Panc1 (cell line): Measurements from ENCODE around the gene FOXN1. TPM values are rescaled to one million over a fixed set of nuclear protein-coding genes. Genes with fewer than 3 reads are reported as not detected.

ENCODE experiments used
- ATAC-seq: fragments of 200-7000 bp; cut with Tn5 transposase; 2 replicates; pipeline ENCODE4 v1.9.1; 2020; ENCODE audit warnings: mild to moderate bottlenecking, moderate library complexity
- BruUV-seq: library from RNA; stranded (reverse); fragments of 400-500 nt; replicated peaks from 2 replicates; lab custom pipeline; 2021; lab: Mats Ljungman, UMichigan
- CTCF ChIA-PET: fragments of 300-600 bp; sonication (Branson Sonifier 250); formaldehyde crosslinking; loops from one replicate; lab custom pipeline; 2022; ENCODE audit warnings: antibody characterized with exemption; lab: Charles Lee
- POLR2A ChIA-PET: fragments of 300-600 bp; sonication (Branson Sonifier 250); formaldehyde crosslinking; loops from one replicate; lab custom pipeline; 2022; ENCODE audit warnings: antibody characterized with exemption; lab: Charles Lee
- DNase-seq: peaks from one replicate; pipeline ENCODE4 v3.0.0-alpha.2; 2010; ENCODE audit warnings: low read depth, low spot score
- H3K27ac ChIP-seq: 2 replicates; pipeline ENCODE4 v1.5.1; 2011; ENCODE audit warnings: mild to moderate bottlenecking, low read length, inconsistent platforms
- H3K27me3 ChIP-seq: fragments of 200-500 bp; sonication (Bioruptor generic); 2 replicates; pipeline ENCODE4 v1.6.0; 2014; ENCODE audit warnings: low read length, inconsistent platforms; ENCODE audit not compliant: control insufficient read depth, insufficient read depth
- H3K36me3 ChIP-seq: fragments of 200-500 bp; sonication (Bioruptor generic); 2 replicates; pipeline ENCODE4 v1.5.1; 2014; ENCODE audit warnings: inconsistent platforms, mild to moderate bottlenecking, low read length, moderate library complexity; ENCODE audit not compliant: control insufficient read depth, insufficient read depth
- H3K4me1 ChIP-seq: 2 replicates; pipeline ENCODE4 v1.5.1; 2011; ENCODE audit warnings: inconsistent platforms, mild to moderate bottlenecking, low read length, moderate library complexity; ENCODE audit not compliant: control insufficient read depth, insufficient read depth
- H3K4me3 ChIP-seq, 2 experiments: 2 replicates each; pipeline ENCODE4 v1.5.1; 2011 to 2012; ENCODE audit warnings: low read depth in 2 of 2, low read length in 2 of 2, mild to moderate bottlenecking in 2 of 2, inconsistent platforms in 1 of 2, moderate library complexity in 1 of 2
- H3K9me3 ChIP-seq: fragments of 200-500 bp; sonication (Bioruptor generic); 2 replicates; pipeline ENCODE4 v1.5.1; 2014; ENCODE audit warnings: low read depth, mild to moderate bottlenecking, inconsistent platforms, low read length, moderate library complexity; ENCODE audit not compliant: control insufficient read depth, insufficient read depth
- CTCF ChIP-seq: fragments of 450-650 bp; IDR thresholded peaks from 2 replicates; pipeline ENCODE4 v1.5.1; 2017; ENCODE audit warnings: mild to moderate bottlenecking
- POLR2AphosphoS5 ChIP-seq: IDR thresholded peaks from 2 replicates; pipeline ENCODE4 v1.6.1; 2012; ENCODE audit warnings: mild to moderate bottlenecking, low read depth, low read length, moderate library complexity
- REST ChIP-seq, 2 experiments: IDR thresholded peaks; 2 replicates each; pipeline ENCODE4 v1.6.1; 2011 to 2012; ENCODE audit warnings: low read depth in 2 of 2, control low read depth in 1 of 2, low read length in 1 of 2, mild to moderate bottlenecking in 1 of 2, moderate library complexity in 1 of 2; ENCODE audit not compliant: insufficient read depth in 1 of 2
- SIN3A ChIP-seq: IDR thresholded peaks from 2 replicates; pipeline ENCODE4 v1.6.1; 2012; ENCODE audit warnings: low read depth, mild to moderate bottlenecking, low read length, moderate library complexity, borderline replicate concordance; ENCODE audit not compliant: insufficient read depth
- TCF7L2 ChIP-seq: IDR thresholded peaks from 2 replicates; pipeline ENCODE4 v1.6.1; 2011; ENCODE audit warnings: mild to moderate bottlenecking, low read depth, low read length, inconsistent platforms
- in situ Hi-C: cut with HindIII; loops from 2 replicates; pipeline ENCODE4 v1.10.0; 2016; ENCODE audit warnings: low sequenced_read_pairs, low pct_unique_long_range_greater_than_20kb
- intact Hi-C: fragments of 100-400 bp; cut with micrococcal nuclease; formaldehyde crosslinking; loops from one replicate; pipeline ENCODE4 v1.10.0; 2022; ENCODE audit not compliant: unreplicated experiment
- total RNA-seq: library from RNA; stranded (reverse); gene quantifications from one replicate; pipeline ENCODE4 v1.2.1, GENCODE V29; 2021; ENCODE audit not compliant: unreplicated experiment

Gene FOXN1
- total RNA-seq, 1 experiment from 2014 or later = not detected

GRCh38 chr17:28576758-28577465 lies 70.8 kb downstream of the FOXN1 start, which contains the start of gene ALDOC:
ALDOC (minus strand) TSS chr17:28576895; CDS start chr17:28575532, 1,363 bp downstream.
- H3K4me3 ChIP-seq = no peak within 1 kb of the TSS
- CTCF ChIA-PET = interaction anchor here (0.6 kb wide), 1 partner anchor 70 kb away, joined by 4 read pairs; no protein-coding TSS in a partner anchor
- no peaks in the 10 kb centered on the region for H3K9me3 ChIP-seq
- peaks cover 3% of the 10 kb centered on the region for H3K36me3 ChIP-seq
- H3K4me1 ChIP-seq = peaks cover 12% of the 10 kb centered on the region
- in situ Hi-C loops = no loop called here
- POLR2A ChIA-PET = interaction anchor here (0.9 to 1.6 kb wide), 2 partner anchors 22 to 143 kb away, joined by 3 to 4 read pairs; partner anchors contain the start of genes RPL23A and SPAG5
- intact Hi-C loops = no loop called here
- ATAC-seq (peak; percentile 90), DNase-seq (peak; percentile 27)
- no peaks in the 10 kb centered on the region for H3K27me3 ChIP-seq
- H3K27ac ChIP-seq = peak within 1 kb of the TSS; percentile 44; the same call in 1 of the 2 replicates
- TF ChIP-seq REST (IDR thresholded peaks at IDR 0.05; ENCODE audit: insufficient read depth in 1 of 2, low read depth in 2 of 2, low read length in 1 of 2) (no peak), POLR2AphosphoS5 (peak; percentile 62; the same call in 1 of the 2 replicates), SIN3A (no peak)
- BruUV-seq = no TSS peak

GRCh38 chr17:28577466-28577824 lies 71.3 kb downstream of the FOXN1 start:
- Histone ChIP-seq H3K4me3 (no peak overlapping the region), H3K27me3 (no peaks in the 10 kb centered on the region), H3K9me3 (no peaks in the 10 kb centered on the region), H3K27ac (peak overlapping the region; percentile 44; the same call in 1 of the 2 replicates), H3K4me1 (peaks cover 6% of the 10 kb centered on the region), H3K36me3 (peaks cover 4% of the 10 kb centered on the region)
- ATAC-seq = no peak
- intact Hi-C loops = no loop called here
- TF ChIP-seq TCF7L2 (no peak), SIN3A (no peak), CTCF (no peak), REST (IDR thresholded peaks at IDR 0.05; ENCODE audit: insufficient read depth in 1 of 2, low read depth in 2 of 2, low read length in 1 of 2) (no peak)
- CTCF ChIA-PET = no interaction called here
- POLR2A ChIA-PET = interaction anchor here (0.9 kb wide), 1 partner anchor 142 kb away, joined by 4 read pairs; the partner anchor contains the start of gene RPL23A
- BruUV-seq = no TSS peak
- DNase-seq = no peak
- in situ Hi-C loops = no loop called here
